HUDEP-2 (cell line): ENCODE results near the gene GRIK3.
A peak's percentile ranks its signal among the peaks of the same experiment; 100 is the strongest.
"Not testable (repeated sequence)": the region's sequence is repeated elsewhere in the genome, so short reads cannot be mapped to it uniquely, and the experiment has no call there.

Experiments
- DNase-seq, 76 experiments: peaks; one replicate each; lab custom pipeline; 2025; ENCODE audit not compliant: unreplicated experiment in 76 of 76; lab: John Stamatoyannopoulos, UW

The GRIK3 gene

DNA sequence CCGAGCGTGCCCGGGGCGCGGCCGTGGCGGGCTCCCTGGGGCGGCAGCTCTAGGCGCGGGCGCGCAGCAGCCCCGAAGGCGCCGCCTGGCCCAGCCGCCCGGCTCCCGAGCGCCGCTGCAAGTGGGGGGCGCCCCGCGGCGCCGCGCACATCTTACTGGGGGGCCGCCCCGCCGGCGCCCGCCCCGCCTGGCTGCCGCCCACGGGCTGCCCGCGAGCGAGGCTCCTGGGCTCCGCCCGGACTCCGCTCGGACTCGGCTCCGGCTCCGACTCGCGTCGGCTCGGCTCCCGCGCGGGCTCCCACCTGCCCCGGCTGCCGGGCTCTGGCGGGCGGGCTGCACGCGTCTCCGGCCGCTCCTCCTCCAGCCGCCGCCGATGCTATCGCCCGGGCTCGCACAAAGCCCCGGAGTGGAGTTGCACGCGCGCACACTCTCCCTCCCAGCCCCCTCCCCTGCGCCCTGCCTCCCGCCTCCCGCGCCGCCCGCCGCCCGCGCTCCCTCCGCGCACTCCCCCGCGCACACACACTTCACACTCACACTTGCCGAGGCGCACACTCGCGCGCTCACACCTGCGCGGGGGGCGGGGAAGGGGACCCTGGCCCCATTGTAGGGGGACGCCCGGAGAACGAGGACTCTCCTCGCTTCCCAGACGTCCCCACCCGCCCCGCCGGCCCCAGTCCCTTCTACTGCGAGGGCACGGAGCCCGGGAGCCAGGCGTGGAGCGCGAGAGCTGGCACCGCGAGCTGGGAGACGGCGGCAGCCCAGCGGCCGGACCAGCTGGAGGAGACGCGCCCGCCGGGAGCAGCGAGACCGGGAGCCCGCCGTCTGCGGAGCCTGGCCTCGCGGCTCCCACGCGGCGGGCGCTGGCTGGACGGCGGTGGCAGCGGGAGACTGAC, at the start of gene GRIK3:
GRIK3 (minus strand) TSS at position 395 of the 893 bp plus-strand sequence. CDS start 407 bp downstream, outside the sequence.
- no peak for DNase-seq

GRCh38 chr1:37084013-37084412, 49.7 kb upstream of the GRIK3 start:
- DNase-seq: no peak

DNA sequence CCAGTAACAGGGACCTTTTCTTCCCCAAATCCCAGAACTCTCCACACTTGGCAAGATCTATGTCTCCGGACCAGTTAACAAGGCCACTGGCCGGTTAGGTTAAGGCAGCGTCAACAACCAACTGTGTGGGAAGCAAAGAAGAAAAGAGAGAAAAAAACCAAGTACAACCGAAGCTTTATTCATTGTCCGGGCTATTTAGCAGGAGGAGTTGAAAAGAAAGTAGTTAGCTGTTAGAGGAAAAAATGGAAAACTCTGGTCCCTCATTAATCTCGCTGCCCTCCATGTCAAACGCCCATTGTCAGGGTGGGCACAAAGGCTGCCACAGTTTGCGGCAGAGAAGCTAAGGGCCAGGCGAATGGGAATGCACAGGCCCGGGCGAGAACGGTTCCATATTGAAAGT, 49.3 kb upstream of the GRIK3 start:
- no peak for DNase-seq

DNA sequence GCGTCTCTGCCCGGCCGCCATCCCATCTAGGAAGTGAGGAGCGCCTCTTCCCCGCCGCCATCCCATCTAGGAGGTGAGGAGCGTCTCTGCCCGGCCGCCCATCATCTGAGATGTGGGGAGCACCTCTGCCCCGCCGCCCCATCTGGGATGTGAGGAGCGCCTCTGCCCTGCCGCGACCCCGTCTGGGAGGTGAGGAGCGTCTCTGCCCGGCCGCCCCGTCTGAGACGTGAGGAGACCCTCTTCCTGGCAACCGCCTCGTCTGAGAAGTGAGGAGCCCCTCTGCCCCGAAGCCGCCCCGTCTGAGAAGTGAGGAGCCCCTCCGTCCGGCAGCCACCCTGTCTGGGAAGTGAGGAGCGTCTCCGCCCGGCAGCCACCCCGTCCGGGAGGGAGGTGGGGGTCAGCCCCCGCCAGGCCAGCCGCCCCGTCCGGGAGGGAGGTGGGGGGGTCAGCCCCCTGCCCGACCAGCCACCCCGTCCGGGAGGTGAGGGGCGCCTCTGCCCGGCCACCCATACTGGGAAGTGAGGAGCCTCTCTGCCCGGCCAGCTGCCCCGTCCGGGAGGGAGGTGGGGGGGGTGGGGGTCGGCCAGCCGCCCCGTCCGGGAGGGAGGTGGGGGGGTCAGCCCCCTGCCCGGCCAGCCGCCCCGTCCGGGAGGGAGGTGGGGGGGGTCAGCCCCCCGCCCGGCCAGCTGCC, 46.1 kb upstream of the GRIK3 start:
- not testable (repeated sequence) for DNase-seq

DNA sequence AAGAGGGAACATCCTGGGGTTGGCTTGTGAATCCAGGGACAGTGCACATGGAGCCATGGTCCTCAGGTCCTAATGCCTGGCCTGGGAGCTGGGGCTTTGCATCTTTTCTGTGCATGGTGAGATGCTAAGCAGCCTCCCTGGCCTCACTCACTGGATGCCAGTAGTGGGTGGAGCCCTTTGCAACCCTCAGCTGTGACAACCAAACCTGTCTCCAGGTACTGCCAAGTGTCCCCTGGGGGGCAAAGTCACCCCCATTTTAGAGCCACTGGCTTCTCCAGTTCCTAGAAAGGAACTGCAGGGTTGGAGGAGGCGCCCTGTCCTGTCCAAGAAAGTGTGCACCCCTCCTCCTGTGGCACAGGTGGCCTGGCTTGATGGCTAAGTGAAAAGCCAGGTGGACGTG, 44.6 kb upstream of the GRIK3 start:
- DNase-seq: no peak

- no peak for DNase-seq
These were observed 41.9 kb upstream of the GRIK3 start for GRCh38 chr1:37076168-37076567.

DNA sequence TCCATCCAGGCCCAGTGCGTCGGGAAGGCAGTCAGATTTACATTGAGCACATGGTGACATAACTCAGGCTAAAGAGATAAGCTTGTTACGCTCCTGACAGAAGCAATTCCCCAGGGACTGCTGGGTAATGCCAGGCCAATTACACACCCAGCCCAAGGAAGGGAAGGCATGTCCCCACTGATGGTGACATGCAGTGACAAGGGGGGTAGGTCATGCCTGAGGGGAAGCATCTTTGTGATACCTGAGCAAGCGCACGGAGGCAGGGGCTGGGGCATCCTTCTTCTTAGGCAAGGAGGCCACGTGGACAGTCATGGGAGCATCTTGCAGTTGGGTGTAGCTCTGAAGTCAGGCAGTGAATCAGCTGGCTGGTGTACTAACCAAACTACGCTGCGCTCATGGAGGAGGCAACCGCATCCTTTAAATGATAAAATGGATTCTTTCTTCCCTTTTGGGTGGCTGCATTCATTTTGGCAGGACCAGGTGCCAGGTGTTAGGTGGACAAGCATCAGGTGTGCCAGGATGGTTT, 39.6 kb upstream of the GRIK3 start:
- DNase-seq: no peak

GRCh38 chr1:37073152-37073853, 39.0 kb upstream of the GRIK3 start:
- no peak for DNase-seq

DNA sequence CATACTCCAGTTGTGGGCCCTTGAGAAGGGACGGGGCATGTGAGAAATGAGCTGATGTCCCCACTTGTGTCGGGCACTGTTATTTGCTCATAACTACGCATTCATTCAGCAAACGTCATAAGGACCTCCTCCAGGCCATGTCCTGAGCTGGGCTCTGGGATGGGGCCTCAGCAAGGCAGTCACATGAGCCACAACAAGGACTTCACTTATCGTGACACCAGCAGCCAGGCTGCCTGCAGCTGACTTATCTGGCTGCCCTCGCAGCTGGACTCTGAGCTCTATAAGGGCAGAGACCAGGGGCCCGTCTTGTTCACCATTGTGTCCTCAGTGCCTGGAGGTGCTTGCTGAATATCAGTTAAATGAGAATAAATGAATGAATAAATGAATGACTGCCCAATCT, 37.5 kb upstream of the GRIK3 start:
- DNase-seq: peak in 4 of 76 experiments; percentile 6 to 40 (median 22)

DNA sequence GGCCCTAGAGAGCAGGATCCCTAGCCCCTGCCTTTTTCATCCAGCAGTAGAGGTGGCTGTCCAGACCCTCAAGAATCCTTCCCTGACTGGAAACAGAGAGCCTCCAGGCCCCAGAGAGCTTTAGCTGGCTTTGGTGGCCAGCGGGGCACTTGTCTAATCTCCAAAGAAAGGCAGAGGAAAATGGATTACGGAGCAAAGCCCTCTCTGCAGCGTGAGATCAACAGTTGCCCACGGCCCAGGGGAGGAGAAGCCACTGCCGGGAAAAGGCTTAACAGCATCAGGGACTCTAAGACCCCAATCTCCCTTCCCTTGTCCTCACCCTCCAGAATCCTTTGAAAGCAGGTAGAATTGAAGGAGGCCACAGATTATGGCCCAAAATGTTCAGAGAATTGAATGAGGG, 35.8 kb upstream of the GRIK3 start:
- no peak for DNase-seq

GRCh38 chr1:37069406-37069805, 35.1 kb upstream of the GRIK3 start:
- no peak for DNase-seq

GRCh38 chr1:37068897-37069296, 34.6 kb upstream of the GRIK3 start:
- DNase-seq: no peak

DNA sequence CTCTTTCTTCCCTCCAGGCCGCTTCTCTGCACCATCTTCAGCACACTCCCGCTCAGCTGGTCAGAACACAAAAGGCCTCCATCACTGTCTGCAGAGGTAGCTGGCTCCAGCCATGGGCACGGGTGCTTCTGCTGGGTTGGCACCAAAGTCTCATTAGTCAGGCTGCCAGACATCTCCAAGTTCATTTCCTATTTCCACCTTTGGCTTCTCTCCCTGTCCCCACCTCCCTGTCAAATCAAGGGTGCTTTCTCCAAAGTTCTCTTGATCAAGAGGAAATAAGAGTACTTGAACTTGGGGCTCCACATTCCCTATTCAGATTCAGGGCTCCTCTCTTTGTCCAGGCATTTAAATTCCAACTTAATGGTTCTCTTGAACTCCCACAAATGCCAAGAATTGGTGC, 33.9 kb upstream of the GRIK3 start:
- DNase-seq: no peak

DNA sequence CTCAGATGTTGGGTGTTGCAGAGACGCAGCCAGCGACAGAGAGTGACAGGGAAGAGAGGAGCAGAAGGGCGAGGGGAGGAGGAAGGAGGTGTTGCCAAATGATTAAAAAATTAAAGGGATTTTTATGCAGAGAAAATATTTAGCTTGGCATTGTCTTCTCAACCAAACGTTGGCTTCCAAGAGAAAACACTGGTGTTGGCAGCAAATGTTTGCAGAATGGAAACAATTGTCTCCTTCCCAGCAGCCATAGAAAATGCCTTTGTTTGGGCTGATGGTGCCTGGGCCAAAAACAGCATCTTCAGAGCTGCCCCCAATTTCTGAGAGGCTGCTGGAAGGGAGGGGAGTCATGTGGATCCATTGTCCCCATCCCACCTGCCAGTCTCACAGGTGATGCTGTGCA, 29.7 kb upstream of the GRIK3 start:
- no peak for DNase-seq

GRCh38 chr1:37059346-37059745, 25.0 kb upstream of the GRIK3 start:
- no peak for DNase-seq

GRCh38 chr1:37058424-37058988, 24.2 kb upstream of the GRIK3 start:
- DNase-seq: no peak

DNA sequence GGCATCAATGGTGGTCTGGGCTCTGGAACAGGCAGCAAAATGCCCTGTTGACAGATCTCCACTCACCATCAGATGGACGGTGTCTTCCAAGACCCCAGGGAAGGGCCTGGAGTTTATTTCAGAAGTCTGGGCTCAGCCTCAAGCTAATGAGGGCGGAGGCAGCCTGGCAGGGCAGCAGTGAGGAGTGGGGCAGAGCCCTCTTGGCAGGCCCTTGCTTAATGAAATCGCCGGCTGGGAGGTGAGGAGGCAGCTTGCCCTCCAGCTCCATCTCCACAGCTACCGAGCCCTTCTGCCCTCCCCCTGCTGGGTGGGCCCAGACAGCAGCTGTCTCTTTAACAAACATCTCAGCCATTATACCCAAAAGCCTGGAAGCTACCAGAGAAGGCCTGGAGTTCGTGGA, 22.0 kb upstream of the GRIK3 start:
- DNase-seq: no peak

GRCh38 chr1:37055631-37056030, 21.3 kb upstream of the GRIK3 start:
- DNase-seq: no peak

DNA sequence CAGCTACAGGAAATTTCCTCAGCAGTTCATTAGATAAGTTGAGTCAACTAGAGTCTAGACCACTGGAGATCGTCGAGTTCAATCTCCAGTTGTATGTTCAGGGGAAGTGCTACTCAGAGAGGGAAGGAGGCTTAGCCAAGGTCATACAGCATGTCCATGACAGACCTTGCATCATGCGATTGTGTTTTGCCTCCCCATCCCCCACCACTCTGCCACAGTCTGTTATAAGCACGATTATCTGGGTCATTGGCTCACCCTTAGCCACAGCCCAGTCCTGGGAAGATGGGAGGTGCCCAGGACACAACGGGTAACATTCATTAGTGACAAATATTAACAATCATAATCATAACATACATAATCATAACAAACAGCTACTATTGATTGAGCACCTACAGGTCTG, 18.9 kb upstream of the GRIK3 start:
- no peak for DNase-seq

DNA sequence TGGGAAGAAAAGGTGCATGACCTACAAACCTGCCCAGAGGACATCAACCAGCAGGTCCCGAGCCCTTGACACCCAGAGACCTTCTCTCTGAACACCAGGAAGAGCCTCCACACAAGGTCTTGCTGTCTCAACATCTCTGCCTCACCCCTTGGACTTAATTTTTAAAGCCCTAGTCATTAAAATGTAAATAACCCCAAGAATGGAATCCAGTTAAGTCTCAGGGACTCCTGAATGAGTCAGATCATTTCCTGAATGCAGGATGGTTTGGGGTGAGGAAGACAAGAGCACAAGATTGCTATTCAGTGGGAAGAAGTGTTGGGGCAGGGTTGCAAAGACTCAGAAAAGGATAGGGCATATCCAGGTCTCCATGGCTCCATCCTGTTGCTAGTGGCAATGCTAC, 17.8 kb upstream of the GRIK3 start:
- no peak for DNase-seq

DNA sequence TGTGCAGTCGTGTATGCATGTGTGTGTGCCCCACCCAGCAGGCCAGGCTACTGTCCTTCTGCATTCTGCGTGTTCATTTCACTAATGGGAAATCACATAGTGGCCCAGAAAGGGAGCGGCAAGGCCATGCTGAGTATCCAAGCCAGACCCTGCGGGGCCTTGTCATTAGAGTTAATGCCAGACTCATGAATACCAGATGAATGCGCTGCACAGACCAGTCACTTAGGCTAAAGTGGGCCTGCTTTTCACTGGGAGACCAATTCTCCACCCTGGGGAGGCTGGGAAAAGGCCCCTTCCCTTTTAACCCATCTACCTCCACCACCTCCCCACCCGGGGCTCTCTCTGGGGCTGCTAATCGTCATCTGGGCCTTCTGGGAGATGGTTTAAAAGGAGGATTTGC, 17.0 kb upstream of the GRIK3 start:
- DNase-seq: no peak
